Body of pancreas (tissue), 4 donors: Measurements from ENCODE around the gene ADAM15. TPM values are rescaled to one million over a fixed set of nuclear protein-coding genes. Genes with fewer than 3 reads are reported as not detected.

Experiments used
- ATAC-seq: fragments of 150-250 bp; one replicate; pipeline ENCODE4 v1.9.1; 2016
- DNase-seq, 4 donors: peaks; one replicate each; pipeline ENCODE4 v3.0.0-alpha.2; 2019
- H3K27ac ChIP-seq, 4 donors: fragments of 200-600 bp; sonication (generic); 1 replicate in 3 of 4; 2 replicates in 1 of 4; pipeline versions ENCODE4 v1.5.1 to v1.6.1; 2016 to 2019; ENCODE audit warnings: mild to moderate bottlenecking in 1 of 4, mixed read lengths in 1 of 4, moderate library complexity in 1 of 4
- H3K27me3 ChIP-seq, 2 donors: fragments of 200-600 bp; sonication (generic); one replicate each; pipeline ENCODE4 v1.6.0; 2016; ENCODE audit warnings: mild to moderate bottlenecking in 1 of 2
- H3K36me3 ChIP-seq, 2 donors: fragments of 200-600 bp; sonication (generic); replicated peaks in 1 of 2; 2 replicates each; pipeline ENCODE4 v1.5.1; 2016; ENCODE audit warnings: low read depth in 2 of 2; ENCODE audit not compliant: insufficient read depth in 1 of 2
- H3K4me1 ChIP-seq: fragments of 200-600 bp; sonication (generic); one replicate; pipeline ENCODE4 v1.6.0; 2016
- H3K4me3 ChIP-seq, 2 donors: fragments of 200-600 bp; sonication (generic); 1 replicate in 1 of 2; 2 replicates in 1 of 2; pipeline ENCODE4 v1.5.1; 2016 to 2019
- H3K9me3 ChIP-seq, 3 donors: fragments of 200-600 bp; sonication (generic); 1 replicate in 2 of 3; 2 replicates in 1 of 3; pipeline ENCODE4 v1.5.1; 2016
- POLR2A ChIP-seq, 3 donors: fragments of 450-650 bp; IDR thresholded peaks; one replicate each; pipeline ENCODE4 v1.6.1; 2016; ENCODE audit warnings: antibody characterized with exemption in 3 of 3, mild to moderate bottlenecking in 2 of 3
- WGBS, 2 donors: methylation state at CpG; one replicate each; pipeline ENCODE4 v1.1.5; 2017; 5-methylcytosine and 5-hydroxymethylcytosine counted together
- intact Hi-C: fragments of 100-400 bp; cut with DNase I; formaldehyde crosslinking; loops from one replicate; pipeline ENCODE4 v1.15.1; 2023
- total RNA-seq, 2 donors: library from RNA; depleted of rRNA; stranded (reverse); fragments of >200 nt; gene quantifications; one replicate each; pipeline ENCODE4 v1.1.0, GENCODE V29; 2016
- TF ChIP-seq, protein P1 (sequence below), 7 experiments: fragments of 450-650 bp in 4 of 7; fragments of 200-600 bp in 3 of 7; sonication (generic) in 3 of 7; IDR thresholded peaks; one replicate each; pipeline ENCODE4 v1.5.1; 2016 to 2019; ENCODE audit warnings: antibody characterized with exemption in 7 of 7

Gene ADAM15
- total RNA-seq, 2 donors from 2014 or later = 37.2 to 48.5 TPM

DNA sequence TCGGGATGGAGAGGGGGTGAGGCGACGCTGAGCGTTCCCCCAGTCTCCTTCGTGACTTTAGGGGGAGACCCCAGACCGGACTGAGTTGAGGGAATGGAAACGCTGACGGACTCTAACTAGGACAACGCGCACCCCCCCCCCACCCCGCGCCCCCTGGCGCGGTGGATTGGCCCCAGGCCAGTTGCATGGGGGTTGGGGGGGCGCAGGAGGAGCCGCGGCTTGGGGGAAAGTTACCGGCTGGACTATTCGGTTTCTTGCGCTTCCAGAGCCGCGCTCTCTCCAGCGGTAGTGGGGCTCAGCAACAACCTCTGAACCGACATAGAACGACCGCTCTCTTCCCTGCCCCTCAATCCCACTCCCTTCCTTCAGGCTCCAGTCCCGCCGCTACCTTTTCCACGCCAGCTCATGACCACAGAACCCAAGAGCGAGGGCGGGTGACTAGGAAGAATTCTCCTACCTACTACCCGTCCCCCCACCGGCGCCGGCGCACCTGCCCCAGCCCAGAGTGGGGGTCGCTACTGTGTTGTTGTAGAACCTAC lies 47.8 kb upstream of the ADAM15 start:
- intact Hi-C loops = no loop called here
- H3K4me1 ChIP-seq = peaks cover 60% of the 10 kb centered on the region
- TF ChIP-seq, protein P1, sequence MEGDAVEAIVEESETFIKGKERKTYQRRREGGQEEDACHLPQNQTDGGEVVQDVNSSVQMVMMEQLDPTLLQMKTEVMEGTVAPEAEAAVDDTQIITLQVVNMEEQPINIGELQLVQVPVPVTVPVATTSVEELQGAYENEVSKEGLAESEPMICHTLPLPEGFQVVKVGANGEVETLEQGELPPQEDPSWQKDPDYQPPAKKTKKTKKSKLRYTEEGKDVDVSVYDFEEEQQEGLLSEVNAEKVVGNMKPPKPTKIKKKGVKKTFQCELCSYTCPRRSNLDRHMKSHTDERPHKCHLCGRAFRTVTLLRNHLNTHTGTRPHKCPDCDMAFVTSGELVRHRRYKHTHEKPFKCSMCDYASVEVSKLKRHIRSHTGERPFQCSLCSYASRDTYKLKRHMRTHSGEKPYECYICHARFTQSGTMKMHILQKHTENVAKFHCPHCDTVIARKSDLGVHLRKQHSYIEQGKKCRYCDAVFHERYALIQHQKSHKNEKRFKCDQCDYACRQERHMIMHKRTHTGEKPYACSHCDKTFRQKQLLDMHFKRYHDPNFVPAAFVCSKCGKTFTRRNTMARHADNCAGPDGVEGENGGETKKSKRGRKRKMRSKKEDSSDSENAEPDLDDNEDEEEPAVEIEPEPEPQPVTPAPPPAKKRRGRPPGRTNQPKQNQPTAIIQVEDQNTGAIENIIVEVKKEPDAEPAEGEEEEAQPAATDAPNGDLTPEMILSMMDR (IDR thresholded peaks at IDR 0.05) = no peak
- TF ChIP-seq POLR2A (IDR thresholded peaks at IDR 0.05) = peak in 2 of 3 donors; percentile 44 to 45

DNA sequence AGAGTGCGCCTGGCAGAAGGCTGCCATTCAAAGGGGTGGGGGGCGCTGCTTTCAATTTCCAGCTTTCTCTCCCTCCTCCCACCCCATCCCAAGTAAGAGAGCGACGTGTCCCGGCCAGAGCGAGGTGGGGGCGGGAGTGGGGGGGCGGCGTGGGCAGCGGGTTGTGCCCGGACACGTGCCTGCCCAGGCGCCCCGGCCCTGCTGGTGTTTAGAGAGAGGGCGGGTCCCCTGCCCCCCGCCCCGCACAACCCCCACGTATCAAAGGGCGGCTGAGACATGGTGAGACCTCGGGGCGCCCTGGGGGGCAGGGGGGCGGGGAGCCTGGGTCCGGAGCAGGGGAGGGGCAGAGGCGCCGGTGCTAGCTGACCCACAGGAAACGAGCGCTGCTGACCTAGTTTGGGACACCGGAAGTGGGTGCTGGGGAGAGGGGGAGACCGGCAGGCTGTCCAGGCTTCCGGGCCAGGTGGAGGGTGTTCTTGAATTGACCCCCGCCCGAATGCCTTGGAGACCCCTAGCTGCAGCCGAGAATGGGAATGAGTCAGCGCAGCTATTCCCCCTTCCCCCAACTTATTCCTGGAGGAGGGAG lies 47.3 kb upstream of the ADAM15 start:
- ATAC-seq (no peak), DNase-seq (peak; percentile 64 to 80 (median 76))
- Histone ChIP-seq H3K36me3 (no peaks in the 10 kb centered on the region), H3K9me3 (no peaks in the 10 kb centered on the region), H3K27ac (peak overlapping the region; percentile 90 to 100 (median 98)), H3K27me3 (no peaks in the 10 kb centered on the region), H3K4me3 (peak overlapping the region; percentile 70 to 80), H3K4me1 (peaks cover 64% of the 10 kb centered on the region)
- 0 to 1% methylated on average over 1 to 34 of the region's 34 CpGs for WGBS, 2 donors
- TF ChIP-seq POLR2A (IDR thresholded peaks at IDR 0.05) = peak in 2 of 3 donors; percentile 5 to 16
- TF ChIP-seq, protein P1 (IDR thresholded peaks at IDR 0.05) = no peak
- intact Hi-C loops = no loop called here

More for the DNA sequence above, 47.8 kb upstream of the ADAM15 start:
- Histone ChIP-seq H3K4me3 (peak overlapping the region; percentile 70 to 80), H3K36me3 (no peaks in the 10 kb centered on the region), H3K9me3 (no peaks in the 10 kb centered on the region), H3K27me3 (no peaks in the 10 kb centered on the region), H3K27ac (peak overlapping the region; percentile 90 to 100 (median 98))
- WGBS, 2 donors = 0 to 2% methylated on average over 19 to 37 of the region's 37 CpGs
- ATAC-seq = no peak
- DNase-seq = peak; percentile 50 to 57 (median 54)

DNA sequence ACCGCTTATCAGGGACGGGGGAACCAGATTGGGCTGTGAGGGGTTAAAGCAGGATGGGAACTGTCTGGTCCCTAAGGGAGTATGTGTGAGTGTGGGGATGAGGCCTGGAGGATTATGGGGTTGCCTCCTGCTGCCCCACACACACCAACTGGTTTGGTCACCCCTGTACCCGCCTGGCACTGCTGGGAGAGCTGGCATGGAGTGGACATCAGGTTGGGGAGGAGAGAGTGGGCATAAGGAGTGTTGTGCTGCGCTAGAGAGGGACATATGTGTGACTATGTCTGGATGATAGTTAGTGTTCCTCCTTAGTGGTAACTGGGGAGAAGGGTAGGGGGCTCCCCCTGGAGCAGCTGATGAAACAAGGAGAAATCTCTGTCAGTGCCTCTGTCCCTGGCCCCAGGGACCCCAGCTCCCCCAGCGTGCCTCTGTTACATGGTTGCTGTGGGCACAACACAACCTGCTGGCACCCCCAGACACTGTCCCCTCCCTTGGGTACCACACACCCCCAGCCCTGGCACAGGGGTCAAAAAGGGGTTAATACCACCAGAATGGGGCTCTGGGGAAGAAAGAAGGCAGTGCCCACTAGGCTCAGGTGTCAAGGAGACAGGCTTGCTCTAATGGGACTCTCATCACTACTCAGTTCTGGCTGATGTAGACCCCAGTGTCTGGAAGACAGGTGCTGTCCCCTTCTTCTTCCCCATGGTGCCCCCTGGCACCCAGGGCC lies 46.6 kb upstream of the ADAM15 start:
- TF ChIP-seq, protein P1 (IDR thresholded peaks at IDR 0.05) = no peak
- no peak for TF ChIP-seq POLR2A (IDR thresholded peaks at IDR 0.05)
- intact Hi-C loops = no loop called here
- Histone ChIP-seq H3K36me3 (no peaks in the 10 kb centered on the region), H3K4me3 (peak overlapping the region; percentile 70 to 80), H3K4me1 (peaks cover 62% of the 10 kb centered on the region), H3K27me3 (no peaks in the 10 kb centered on the region), H3K27ac (peak overlapping the region; percentile 90 to 100 (median 98)), H3K9me3 (no peaks in the 10 kb centered on the region)
- 16 to 18% methylated on average over 4 to 5 of the region's 5 CpGs for WGBS, 2 donors
- no peak for ATAC-seq
- DNase-seq = no peak

DNA sequence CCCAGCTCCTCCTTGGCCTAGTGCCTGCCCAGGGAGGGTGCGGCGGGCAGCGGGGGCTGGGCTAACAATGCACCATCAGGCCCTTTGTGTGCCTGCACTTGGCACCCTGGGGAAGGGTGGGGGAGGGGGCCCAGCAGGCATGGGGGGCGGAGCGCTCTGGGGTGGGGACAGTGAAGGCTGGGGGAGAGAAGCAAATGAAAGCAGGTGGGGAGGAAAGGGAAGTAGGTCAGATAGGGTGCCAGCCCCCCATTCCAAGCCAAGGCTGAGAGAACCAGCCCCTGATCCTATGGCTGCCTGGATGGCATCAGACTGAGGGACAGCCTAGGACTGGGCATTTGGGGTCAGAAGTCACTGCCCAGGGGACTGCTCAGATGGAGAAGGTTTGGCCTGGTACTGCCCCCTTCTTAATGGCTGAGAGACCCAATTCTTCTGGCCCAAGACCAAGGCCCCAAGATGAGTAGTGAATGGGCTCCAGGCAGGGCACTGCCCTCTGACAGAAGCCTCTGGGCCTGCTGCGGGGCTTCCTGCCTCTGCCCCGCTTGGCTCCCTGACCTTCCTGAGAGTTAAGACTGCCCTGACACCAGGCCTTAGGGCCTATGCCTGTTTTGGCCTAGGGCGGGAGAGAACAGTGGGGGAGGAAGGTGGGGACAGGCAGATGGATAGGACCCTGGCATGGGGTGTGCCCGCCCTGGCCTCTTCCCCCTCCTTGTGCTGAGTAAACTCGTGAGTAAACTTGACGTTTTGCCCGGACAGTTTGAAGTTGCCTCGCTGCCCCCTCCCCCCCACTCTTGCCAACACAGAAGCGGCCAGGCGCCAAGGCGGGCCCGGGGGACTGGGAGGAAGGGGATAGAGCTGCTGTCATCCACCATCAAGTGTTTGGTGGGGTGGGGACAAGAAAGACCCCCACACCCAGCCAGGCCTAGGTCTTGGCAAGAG lies 45.8 kb upstream of the ADAM15 start:
- H3K36me3 ChIP-seq = no peaks in the 10 kb centered on the region
- ATAC-seq (no peak), DNase-seq (peak; percentile 81 to 92 (median 88))
- intact Hi-C loops = no loop called here
- no peaks in the 10 kb centered on the region for H3K9me3 ChIP-seq
- no peak overlapping the region for H3K4me3 ChIP-seq
- WGBS, 2 donors = 2 to 12% methylated on average over 6 to 17 of the region's 17 CpGs
- H3K27ac ChIP-seq = peak overlapping the region; percentile 90 to 100 (median 98)
- H3K27me3 ChIP-seq = no peaks in the 10 kb centered on the region
- peaks cover 63% of the 10 kb centered on the region for H3K4me1 ChIP-seq
- peak; percentile 24 to 60 (median 51) for TF ChIP-seq POLR2A (IDR thresholded peaks at IDR 0.05)
- TF ChIP-seq, protein P1 (IDR thresholded peaks at IDR 0.05) = no peak
